NCI-H128 (cell line): ENCODE data around the gene ODC1.

Experiments used
- DNase-seq: peaks from one replicate; lab custom pipeline; 2025; ENCODE audit not compliant: unreplicated experiment; lab: John Stamatoyannopoulos, UW

Gene ODC1

DNA sequence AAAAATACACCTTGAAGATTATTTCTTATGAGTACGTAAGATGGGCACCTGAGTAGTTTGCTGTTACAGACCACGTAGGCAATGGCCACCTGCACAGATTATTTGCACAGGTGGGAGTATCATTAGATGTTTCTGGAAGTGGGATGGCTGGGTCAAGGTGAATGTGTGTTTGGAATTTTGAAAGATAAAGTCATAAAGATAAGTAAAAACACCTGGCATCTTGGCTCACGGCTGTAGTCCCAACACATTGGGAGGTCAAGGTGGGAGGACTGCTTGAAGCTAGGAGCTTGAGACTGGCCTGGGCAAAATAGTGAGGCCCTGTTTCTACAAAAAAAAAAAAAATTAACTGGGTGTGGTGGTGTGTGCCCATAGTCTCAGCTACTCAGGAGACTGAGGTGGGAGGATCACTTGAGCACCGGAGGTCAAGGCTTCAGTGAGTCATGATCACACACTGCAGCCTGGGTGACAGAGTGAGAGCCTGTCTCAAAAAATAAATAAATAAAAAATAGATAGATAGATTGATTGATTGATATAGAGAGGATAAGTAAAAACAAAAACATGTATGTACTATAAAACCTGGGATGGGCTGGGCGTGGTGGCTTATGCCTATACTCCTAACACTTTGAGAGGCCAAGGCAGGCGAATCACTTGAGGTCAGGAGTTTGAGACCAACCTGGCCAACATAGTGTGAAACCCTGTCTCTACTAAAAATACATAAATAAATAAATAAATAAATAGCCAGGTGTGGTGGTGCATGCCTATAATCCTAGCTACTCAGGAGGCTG is 30.4 kb downstream of the ODC1 start:
- DNase-seq = no peak

DNA sequence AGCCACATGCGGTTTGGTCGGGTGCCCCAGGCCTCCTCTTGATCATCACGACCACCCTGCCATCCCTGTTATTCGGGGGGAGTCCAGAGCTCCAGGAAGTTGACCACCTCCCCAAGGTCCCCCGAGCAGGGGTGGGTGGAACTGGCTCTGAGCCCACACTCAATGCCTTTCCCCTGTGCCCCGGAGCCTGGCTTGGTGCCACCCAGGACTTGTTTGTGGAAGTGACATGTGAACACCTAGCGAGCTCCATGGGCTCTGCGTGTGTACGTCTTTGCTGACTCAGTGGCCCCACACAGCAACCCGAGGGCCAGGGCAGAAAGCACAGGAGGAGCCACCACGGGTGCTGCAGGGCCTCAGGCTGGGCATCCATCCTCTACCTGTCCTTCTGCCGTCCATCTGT is 32.5 kb downstream of the ODC1 start:
- no peak for DNase-seq

DNA sequence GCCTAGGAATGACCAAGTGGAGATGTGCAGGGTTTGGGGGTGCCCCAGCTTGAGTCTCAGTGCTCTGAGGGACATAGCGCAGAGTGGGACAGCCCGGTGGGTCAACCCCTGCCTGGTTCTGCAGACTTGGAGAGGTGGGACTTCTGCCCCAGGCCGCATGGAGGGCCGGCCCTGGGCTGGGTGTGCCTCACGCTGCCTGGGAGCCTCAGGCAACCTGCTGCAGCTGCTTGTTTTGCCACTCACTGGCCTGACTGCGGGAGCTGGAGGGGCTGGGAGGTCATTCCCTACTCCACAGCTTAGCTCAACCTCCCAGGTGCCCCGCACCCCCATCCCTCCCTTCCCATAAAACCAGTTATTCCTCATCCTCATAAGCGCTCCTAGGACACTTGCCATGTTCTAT is 33.1 kb downstream of the ODC1 start:
- no peak for DNase-seq

DNA sequence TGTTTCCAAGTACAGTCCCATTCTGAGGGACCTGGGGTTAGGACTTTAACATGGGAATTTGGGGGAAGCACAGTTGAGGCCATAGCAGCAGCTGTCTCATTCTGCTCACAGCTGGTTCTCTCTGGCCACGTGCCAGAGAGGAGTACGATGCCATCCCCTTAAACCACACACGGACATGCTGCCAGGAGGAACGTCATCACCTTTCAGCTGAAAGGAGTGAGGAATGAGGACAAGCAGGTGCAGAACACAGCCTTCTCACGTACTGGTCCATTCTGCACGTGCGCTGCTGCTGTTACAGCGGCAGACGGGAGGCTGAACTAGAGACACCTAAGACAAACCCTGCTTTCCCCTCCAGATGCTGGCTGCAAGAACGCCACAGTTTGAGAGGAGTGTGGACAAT is 33.5 kb downstream of the ODC1 start:
- DNase-seq = no peak

DNA sequence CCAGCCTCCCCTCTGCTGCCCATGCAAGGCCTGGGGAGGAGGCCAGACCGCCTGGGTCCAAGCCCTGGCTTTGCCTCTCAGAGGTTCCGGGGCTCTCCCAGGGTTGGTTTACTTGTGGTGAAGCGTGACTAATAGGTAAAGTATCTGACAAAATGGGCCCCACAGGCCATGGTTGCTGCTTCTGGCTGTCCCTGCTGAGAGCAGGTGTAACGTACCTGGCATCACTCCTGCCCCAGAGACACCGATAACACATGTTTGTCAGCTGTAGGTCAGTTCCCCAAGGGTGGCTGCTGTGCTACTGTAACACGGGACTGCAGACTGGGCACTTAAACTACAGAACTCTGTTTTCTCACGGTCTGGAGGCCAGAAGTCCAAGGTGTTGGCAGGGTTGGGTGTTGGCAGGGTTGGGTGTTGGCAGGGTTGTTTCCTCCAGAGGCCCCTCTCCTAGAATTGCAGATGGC is 34.1 kb downstream of the ODC1 start:
- DNase-seq = peak; percentile 29

DNA sequence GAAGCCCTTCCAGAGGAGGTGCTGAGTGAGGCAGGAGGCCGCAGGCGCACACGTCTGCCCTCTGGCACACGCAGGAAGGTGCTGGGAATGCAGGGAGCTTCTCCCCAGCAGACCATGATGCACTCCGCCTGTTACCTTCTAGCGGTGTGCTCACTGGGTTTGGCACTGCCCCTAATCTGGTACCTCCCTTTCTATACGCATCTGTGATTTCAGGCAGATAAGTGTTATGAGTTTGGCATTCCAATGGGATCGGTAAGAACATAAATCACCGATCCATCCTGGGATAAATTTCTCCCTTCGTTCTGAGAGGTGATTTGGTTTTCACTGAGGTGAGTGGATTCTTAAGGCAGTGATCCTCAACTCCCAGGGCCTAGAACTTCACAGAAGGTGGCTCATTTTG is 34.6 kb downstream of the ODC1 start:
- DNase-seq = no peak

DNA sequence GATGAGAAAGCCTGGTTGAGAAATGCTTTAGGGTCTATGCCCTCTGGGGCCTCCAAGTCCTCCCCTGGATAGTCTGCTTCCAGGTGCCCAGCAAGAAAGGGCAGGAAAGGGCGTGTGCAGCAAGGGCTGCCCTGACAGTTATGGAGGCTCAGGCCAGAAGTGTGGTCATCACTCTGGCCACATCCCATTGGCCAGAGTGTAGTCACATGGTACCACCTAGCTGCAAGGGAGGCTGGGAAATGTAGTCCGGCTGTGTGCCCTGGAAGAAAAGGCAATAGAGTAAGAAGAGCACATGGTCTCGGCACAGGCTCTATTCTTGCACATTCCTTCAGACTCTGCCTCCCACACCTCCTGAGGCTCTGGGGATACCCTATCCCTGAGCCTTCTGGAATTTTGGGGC is 35.7 kb downstream of the ODC1 start:
- no peak for DNase-seq

DNA sequence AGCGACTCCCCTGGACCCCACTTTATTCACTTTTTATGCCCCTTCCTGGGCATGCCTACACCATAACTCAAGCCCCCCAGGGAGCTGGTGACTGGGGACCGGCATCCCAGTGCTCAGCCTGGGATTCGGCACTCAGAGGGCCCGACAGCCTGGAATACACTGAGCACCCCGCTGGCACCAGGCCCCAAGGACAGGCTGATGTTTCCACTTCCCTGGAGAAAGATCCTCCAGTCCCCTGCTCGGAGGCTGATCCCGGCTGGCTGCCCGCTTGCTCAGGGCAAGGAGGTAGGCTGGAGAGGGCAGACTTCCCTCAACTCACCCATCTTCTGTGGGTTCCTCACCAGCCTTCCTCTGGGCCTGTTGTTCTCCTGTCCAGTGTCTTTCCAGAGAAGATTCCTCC is 36.6 kb downstream of the ODC1 start:
- no peak for DNase-seq

DNA sequence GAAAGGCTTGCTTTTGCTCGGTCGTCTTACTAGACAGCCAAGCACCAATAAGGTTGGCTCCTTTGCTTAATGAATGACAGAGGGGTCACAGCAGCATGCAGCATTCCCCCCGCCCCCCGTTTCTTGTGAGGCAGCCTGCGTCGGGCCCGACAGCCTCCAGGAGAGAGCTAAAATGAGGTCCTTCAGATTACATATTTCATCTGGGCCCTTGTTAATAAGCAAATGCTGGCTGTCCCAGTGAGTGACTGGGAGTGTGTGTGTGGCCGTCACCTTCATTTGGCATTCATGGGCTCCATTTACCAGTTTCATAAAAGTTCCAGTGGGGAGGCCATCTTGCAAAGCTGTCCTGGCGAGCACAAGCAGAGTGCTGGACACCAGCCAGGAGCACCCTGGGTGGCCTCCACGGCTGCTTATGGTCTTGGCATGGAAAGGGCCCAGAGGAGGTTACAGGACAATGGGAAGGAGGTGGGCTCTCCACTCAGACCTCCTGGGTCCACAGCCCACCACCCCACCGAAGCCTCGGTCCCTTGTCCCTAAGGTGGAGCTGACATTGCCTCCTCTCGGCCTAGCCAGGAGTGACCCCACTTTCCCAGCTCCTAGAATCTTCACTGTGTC is 37.2 kb downstream of the ODC1 start:
- no peak for DNase-seq

DNA sequence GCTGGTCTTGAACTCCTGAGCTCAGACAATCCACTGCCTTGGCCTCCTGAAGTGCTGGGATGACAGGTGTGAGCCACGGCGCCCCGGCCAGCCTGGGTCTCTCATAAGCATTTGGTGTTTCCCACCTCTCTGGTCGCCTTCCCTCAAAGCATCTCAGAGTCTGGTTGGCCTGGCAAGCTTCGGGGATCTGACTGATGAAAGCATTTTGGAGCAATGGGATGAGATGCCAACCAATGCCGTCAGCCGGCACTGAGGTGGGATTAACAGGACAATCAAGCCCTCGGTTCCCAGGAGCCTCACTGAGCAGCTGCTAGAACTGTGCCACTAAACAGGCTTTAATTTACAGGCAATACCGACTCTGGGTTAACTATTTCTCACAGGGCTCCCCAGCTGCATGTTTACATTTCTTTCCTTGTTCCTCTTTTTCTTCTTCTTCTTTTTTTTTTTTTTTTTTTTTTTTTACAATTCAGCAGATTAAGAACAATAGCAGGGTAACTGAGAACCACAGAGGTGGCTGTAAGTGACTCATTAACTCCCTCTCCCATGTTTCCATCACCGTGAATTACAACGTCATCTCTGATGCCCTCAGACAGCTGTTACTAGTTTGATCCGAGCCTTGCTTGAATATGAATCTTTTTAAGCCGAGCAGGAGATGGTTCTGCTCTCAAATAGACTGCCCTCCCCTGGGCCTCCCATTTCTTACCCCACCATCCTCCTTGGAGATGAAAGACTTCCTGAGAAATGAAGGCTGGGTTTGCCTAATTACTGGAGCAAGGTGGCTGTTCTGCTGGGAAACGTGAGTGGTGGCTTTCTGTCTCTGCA is 37.9 kb downstream of the ODC1 start:
- DNase-seq = no peak

DNA sequence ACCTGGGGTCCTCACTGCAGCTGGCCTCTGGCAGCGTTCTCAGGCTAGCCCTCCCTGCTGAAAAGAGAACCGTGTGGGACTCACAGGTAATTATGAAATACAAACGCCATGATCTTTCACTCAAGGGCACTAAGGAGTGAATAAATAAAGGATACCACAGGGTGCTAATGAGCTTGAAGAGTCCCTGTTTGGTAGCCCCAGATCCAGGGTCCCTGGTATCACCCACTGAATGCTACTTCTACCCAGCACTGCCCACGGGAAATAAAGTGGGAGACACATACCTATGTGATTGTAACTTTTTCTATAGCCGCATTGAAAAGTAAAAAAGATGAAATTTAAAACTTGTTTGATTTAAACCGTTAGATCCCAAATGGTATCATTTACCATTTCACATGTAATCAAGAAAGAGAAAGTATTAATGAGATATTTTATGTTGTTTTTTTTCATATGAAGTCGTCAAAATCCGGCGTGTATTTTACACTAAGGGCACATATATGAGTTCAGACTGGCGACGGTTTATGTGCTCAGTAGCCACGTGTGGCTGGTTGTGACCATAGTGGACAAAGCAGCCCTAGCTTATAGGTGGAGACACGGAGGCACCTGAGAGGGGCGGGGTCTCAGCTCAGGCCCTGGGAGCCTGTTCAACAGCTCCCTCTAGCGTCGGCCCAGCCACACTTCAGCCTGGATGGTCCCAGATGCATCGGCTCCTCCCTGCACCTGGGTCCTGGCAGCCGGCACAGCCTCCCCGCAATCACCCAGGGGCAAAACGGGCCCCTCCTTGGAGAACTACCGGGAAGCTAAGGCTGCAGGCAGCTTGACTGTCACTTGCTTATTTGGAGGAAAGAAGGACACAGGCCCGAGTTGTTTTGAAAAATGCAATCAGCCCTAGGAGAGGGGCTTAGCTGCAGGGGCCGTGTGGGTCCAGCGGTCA is 39.2 kb downstream of the ODC1 start:
- peak; percentile 71 for DNase-seq

DNA sequence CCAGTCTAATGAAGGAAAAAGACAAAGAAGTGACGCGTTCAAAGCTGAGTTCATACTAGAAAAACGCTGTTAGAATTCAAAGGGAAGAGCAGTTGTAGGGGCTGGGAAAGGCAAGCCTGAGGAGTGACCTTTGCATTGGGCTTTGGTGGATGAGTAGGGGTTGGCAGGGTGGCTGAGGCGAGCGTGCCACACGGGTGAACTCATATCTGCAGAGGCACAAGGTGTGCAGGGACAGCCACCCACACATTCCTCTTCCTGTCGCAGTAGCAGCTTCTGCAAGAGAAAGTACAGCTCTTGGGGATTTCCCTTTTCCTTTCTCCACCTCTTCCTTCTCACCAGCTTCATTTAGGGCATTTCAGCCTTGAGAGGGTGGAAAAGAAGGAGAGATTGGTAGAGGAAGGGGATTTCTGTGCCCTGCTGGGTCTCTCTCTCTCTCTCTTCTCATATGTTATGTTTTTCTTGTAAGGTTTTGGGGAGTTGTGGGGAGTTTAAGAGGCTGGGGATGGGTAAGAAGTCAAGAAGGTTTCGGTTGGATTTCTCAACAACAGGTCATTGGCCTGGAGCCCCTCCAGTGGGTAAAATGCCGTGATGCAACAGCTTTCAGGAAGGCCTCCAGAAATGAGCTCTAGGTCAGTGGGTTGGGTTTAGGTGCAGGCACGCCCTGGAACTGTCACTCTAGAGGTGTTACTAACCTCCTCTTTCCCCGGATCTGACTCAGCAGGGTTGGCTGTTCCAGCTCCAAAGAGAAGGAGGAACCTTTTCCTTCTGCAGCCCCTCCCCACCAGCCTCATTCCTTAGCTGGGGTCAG is 40.1 kb downstream of the ODC1 start:
- DNase-seq = no peak

DNA sequence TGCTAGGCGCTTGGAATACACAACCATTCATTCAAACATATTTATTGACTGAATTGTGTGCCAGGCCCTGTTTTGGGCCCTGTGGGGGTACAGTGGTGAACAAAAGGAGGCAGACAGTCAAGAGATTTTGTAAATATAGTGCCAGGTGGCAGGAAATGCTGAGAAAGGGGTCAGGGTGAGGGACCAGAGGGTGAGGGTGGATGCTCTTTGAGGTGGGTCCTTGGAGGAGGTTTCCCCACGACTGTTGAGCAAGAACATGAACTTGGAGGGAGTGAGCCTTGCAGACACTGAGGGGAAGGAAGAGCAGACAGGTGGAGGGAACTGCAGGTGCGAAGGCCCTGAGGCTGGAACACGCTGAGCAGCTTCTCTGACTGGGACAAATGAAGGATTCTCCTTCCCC is 40.7 kb downstream of the ODC1 start:
- no peak for DNase-seq

DNA sequence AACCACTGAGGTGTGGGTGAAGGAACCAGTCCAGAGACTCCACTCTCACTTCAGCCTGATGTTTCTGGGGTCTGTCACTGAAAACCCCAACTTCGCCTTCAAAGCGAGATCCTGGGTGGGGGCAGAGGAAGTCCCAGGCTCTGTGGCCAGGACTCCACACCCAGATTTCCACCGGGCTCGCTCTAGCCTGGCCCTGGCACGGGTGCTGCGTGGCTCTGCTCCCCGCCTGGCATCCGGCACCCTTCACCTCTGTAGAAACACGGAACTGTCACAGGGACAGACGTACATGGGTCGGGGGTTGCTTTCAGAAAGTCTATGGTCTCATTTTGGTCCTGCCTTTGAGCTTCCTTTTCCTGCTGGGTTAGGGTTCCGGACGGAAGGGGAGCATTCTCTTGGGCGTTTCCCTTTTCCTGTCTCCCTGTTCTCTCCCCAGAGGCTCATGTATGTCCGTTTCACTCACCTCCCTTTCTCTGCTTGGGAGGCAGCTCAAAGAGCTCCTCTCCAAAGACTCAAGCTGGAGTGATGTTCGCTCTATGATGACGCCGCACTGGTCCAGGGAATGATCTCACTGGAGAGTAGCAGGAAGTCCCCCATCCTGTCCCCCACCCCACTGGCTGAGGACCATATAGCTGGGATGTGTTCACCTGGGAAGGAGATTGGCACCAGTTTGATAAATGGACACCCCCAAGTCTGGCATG is 41.5 kb downstream of the ODC1 start:
- no peak for DNase-seq

DNA sequence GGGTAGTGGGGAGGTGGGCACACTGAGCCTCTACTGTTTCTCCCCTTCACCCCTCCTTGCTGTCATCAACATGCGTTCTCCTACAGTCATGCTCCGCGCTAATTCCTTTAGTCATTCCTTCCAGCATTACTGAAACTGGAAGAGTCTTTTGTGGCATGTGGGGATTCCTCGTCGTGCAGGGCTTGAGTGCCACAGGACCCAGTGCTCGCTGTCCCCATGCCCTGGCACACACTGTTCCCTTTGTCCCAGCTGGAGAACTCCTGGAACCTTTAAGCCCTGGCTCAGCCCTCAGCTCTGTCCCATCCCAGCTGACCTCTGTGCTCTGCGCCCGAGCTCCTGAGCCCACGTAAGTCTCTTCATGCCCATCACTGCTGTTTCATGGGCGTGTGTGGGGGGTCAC is 42.1 kb downstream of the ODC1 start:
- DNase-seq = no peak

DNA sequence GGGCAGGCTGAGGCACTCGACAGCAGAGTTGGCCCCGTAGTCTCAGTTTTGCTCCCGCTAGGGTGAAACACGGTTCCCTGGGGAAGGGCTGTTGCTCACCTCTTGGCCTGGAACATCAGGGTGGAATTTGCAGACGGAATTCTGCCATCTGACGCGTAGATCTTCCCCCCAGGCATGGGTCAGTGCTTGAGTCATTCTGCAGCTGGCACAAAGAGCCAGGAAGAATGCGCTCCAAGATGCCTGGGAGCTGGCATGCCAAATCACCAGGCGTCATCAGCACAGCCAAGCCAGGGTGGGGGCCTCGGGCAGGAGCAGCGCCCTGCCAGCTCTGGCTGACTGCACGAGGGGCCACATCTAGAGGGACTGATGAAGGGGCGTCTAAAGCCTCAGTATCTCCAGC is 42.7 kb downstream of the ODC1 start:
- DNase-seq = no peak

DNA sequence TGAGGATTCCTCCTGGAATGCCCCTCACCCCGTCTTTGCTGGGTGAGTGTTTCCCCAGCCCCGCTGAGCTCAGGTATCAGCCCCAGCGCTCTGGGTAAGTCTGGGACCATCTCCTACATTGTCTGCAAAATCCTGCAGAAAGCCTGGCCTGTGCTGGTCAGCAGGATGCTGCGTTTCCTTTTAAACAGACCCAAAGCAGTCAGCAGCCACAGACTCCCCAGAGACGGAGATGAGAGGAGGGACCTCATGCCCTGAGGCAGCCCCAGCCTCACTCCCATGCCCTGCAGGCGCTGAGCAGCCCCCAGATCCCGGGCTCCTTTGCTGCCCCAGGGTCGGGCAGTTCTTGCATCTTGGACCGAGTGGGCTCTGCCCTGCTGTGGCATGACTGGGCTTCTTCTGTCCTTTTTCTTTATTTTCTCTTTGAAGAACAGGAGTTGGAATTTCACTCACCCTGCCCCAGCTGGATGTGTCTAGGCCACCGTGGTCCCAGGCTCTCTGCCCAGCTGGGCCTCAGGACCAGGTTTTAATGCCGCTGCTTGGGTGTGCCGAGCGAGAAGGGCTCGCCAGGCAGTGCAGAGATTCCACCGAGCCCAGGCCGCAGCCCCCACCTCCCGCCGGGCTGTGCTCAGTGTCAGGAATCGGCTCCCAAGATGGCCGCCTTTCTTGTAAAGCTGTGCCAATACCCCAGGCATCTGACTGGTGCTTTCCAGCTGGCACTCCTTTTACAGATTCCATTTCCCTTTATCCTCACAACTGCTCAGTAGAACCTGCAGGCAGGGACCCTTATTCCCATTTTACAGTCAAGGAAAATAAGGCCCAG is 43.6 kb downstream of the ODC1 start:
- DNase-seq = no peak

DNA sequence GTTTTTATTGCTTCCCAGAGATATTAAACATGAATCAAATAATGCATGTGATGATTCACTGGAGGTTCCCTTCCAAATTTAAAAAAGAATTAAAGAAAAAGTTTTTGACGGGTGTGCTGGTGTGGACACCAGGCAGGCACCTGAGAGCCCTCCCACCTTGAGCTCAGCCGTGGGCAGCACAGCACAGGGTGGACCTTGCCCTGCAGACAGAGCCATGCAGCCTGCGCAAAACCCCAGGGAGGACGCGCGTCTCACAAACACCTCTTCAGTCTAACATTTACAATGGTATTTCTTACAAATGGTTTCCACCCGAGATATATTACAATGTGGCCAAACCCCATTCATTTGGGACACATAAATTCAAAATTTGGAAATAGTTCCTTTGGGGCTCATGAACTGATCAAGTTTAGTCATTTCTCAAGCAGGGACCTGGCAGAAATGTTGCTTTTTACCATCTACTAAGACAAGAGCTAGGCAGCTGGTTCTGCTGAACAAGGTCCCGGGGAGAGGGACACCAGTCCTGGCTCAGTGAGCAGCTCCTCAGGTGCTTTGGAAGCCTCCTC is 45.4 kb downstream of the ODC1 start:
- DNase-seq = no peak
